LNCAP (cell line): ENCODE data around the gene RPAP2.

Experiments used
- CTCF ChIP-seq: fragments of 450-650 bp; IDR thresholded peaks from 2 replicates; pipeline ENCODE4 v1.5.1; 2017; ENCODE audit warnings: mild to moderate bottlenecking

The RPAP2 gene

GRCh38 chr1:92372164-92372563, 73.3 kb downstream of the RPAP2 start:
- no peak for TF ChIP-seq CTCF

GRCh38 chr1:92374223-92374622, 75.4 kb downstream of the RPAP2 start:
- TF ChIP-seq CTCF = no peak

GRCh38 chr1:92376345-92376744, 77.5 kb downstream of the RPAP2 start:
- TF ChIP-seq CTCF = no peak

- TF ChIP-seq CTCF = no peak
Measured at GRCh38 chr1:92380867-92381266, 82.0 kb downstream of the RPAP2 start.

GRCh38 chr1:92398519-92398918, 99.7 kb downstream of the RPAP2 start:
- no peak for TF ChIP-seq CTCF

GRCh38 chr1:92399076-92399475, 100.2 kb downstream of the RPAP2 start:
- no peak for TF ChIP-seq CTCF

GRCh38 chr1:92404661-92405060, 105.8 kb downstream of the RPAP2 start:
- no peak for TF ChIP-seq CTCF

- no peak for TF ChIP-seq CTCF
Measured at GRCh38 chr1:92408825-92409224, 110.0 kb downstream of the RPAP2 start.
